SK-N-MC (cell line): Measurements from ENCODE around the gene CACNA2D1.

Source experiments
- EZH2 ChIP-seq: fragments of 200-600 bp; sonication (generic); IDR thresholded peaks from one replicate; pipeline ENCODE4 v1.6.1; 2017; ENCODE audit warnings: antibody characterized with exemption
- POLR2AphosphoS5 ChIP-seq: IDR thresholded peaks from 2 replicates; pipeline ENCODE4 v1.6.1; 2012; ENCODE audit warnings: mild to moderate bottlenecking, low read depth, low read length, borderline replicate concordance

DNA sequence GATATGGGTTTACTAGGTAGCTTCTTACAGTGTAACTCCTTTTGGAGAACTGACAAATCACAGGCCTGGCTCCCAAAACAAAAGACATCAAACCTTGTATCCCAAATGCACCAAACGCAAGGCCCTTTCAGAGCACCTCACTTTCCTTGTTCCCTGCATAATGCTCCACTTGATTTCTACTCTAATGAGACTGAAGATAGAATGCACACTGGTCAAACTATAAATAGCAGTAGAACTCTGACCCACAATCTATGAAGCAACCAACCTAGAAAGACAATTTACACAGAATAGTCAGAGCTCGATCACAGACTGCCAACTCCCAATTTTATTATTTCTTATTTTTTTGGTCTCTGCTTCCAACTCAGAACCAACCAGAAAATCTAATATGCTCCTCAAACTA is 214.4 kb downstream of the CACNA2D1 start:
- no peak for TF ChIP-seq POLR2AphosphoS5
- no peak for TF ChIP-seq EZH2
